ENCODE measurements around the gene AAMP. TPM values are rescaled to one million over a fixed set of nuclear protein-coding genes. Genes with fewer than 3 reads are reported as not detected.

Gene AAMP
- total and polyA plus RNA-seq, 12 donors = 54.8 to 314 (median 110) TPM

GRCh38 chr2:218261423-218262236 is 8.3 kb downstream of the AAMP start:
- WGBS, 4 donors = 47 to 59% (median 54%) methylated on average over 5 to 8 of the region's 8 CpGs

GRCh38 chr2:218260742-218261422 is 9.1 kb downstream of the AAMP start, which contains the start of gene GPBAR1:
Gene GPBAR1 (plus strand): TSS chr2:218261015. CDS start chr2:218262725, 1,710 bp downstream.
- no peak within 1 kb of the TSS for H3K4me3 ChIP-seq
- peaks cover 4 to 23% of the 10 kb centered on the region in 2 donors for H3K4me1 ChIP-seq (replicated peaks in 1 of 2)
- H3K27me3 ChIP-seq = no peaks in the 10 kb centered on the region
- DNase-seq = peak in 1 of 7 donors; percentile 27
- intact Hi-C loops (cut with DNase I) = loop anchor here in 1 of 2 donors (5.0 kb wide), 1 partner anchor 74 kb away; no protein-coding TSS in a partner anchor
- no peaks in the 10 kb centered on the region for H3K9me3 ChIP-seq (replicated peaks in 1 of 3)
- TF ChIP-seq CTCF (IDR thresholded peaks at IDR 0.05) = no peak
- no peak for TF ChIP-seq POLR2A (IDR thresholded peaks at IDR 0.05)
- peaks cover 0 to 32% of the 10 kb centered on the region in 2 donors for H3K36me3 ChIP-seq (replicated peaks in 1 of 2)
- H3K27ac ChIP-seq = peak within 1 kb of the TSS in 2 of 5 donors; percentile 80 to 89
- WGBS, 4 donors = 69 to 74% (median 70%) methylated on average over 6 to 10 of the region's 10 CpGs

More at GRCh38 chr2:218261423-218262236, 8.3 kb downstream of the AAMP start:
- DNase-seq = no peak
- Histone ChIP-seq H3K27ac (peak overlapping the region in 2 of 5 donors; percentile 56 to 89), H3K4me1 (replicated peaks in 1 of 2) (peaks cover 4 to 23% of the 10 kb centered on the region in 2 donors), H3K9me3 (replicated peaks in 1 of 3) (no peaks in the 10 kb centered on the region), H3K27me3 (no peaks in the 10 kb centered on the region), H3K4me3 (no peak overlapping the region), H3K36me3 (replicated peaks in 1 of 2) (peaks cover 0 to 36% of the 10 kb centered on the region in 2 donors)
- intact Hi-C loops (cut with DNase I) = loop anchor here in 1 of 2 donors (5.0 kb wide), 1 partner anchor 74 kb away; no protein-coding TSS in a partner anchor
- TF ChIP-seq CTCF (IDR thresholded peaks at IDR 0.05) (no peak), POLR2A (IDR thresholded peaks at IDR 0.05) (no peak)

- Histone ChIP-seq H3K27ac (peak overlapping the region in 2 of 5 donors; percentile 80 to 89), H3K27me3 (no peaks in the 10 kb centered on the region), H3K36me3 (replicated peaks in 1 of 2) (peaks cover 0 to 32% of the 10 kb centered on the region in 2 donors), H3K4me3 (no peak overlapping the region), H3K4me1 (replicated peaks in 1 of 2) (peaks cover 4 to 23% of the 10 kb centered on the region in 2 donors), H3K9me3 (replicated peaks in 1 of 3) (no peaks in the 10 kb centered on the region)
- WGBS, 4 donors = 87 to 94% (median 90%) methylated on average over 5 of the region's 5 CpGs
- no peak for DNase-seq
- intact Hi-C loops (cut with DNase I) = loop anchor here in 1 of 2 donors (5.0 kb wide), 1 partner anchor 73 kb away; no protein-coding TSS in a partner anchor
- TF ChIP-seq CTCF (IDR thresholded peaks at IDR 0.05) (no peak), POLR2A (IDR thresholded peaks at IDR 0.05) (no peak)
Observed at GRCh38 chr2:218260166-218260565, 9.8 kb downstream of the AAMP start.

Measured in adrenal gland (tissue), 12 donors.